PC-3 (cell line): ENCODE data around the gene IFT57.

Source experiments
- CTCF ChIP-seq: fragments of 300-600 bp; sonication (generic); conservative IDR thresholded peaks from 2 replicates; pipeline ENCODE4 v1.5.1; 2017; ENCODE audit warnings: antibody characterized with exemption, low read depth, mild to moderate bottlenecking, low read length
- EZH2 ChIP-seq: fragments of 300-600 bp; sonication (generic); IDR thresholded peaks from one replicate; pipeline ENCODE4 v1.6.1; 2017; ENCODE audit warnings: antibody characterized with exemption, mild to moderate bottlenecking, low read length; ENCODE audit not compliant: unreplicated experiment
- EZH2phosphoT487 ChIP-seq: fragments of 300-600 bp; sonication (generic); IDR thresholded peaks from 2 replicates; pipeline ENCODE4 v1.6.1; 2018; ENCODE audit warnings: mild to moderate bottlenecking, antibody characterized with exemption, low read length, borderline replicate concordance

- TF ChIP-seq CTCF: no peak
- TF ChIP-seq EZH2phosphoT487: no peak
- no peak for TF ChIP-seq EZH2
These were observed 38.3 kb downstream of the IFT57 start for GRCh38 chr3:108183971-108184370.
